ENCODE data around the gene SCUBE2. TPM values are rescaled to one million over a fixed set of nuclear protein-coding genes. Genes with fewer than 3 reads are reported as not detected.

The SCUBE2 gene
- total and polyA plus RNA-seq, 2 donors (not counting 3 experiments of a cell fraction or from before 2014, with no cell fraction given) = 0.55 to 3.5 TPM

- intact Hi-C loops (cut with micrococcal nuclease) = no loop called here
- TF ChIP-seq FOS (IDR thresholded peaks at IDR 0.05; ENCODE audit: borderline replicate concordance, insufficient read depth, low read length) (no peak), EZH2 (IDR thresholded peaks at IDR 0.05; ENCODE audit: borderline replicate concordance, low read depth, low read length, severe bottlenecking) (no peak), MYC (IDR thresholded peaks at IDR 0.05; ENCODE audit: low read depth, low read length) (no peak), JUN (IDR thresholded peaks at IDR 0.05; ENCODE audit: borderline replicate concordance, insufficient read depth, insufficient read length, low read depth) (no peak), GATA2 (IDR thresholded peaks at IDR 0.05; ENCODE audit: insufficient read depth, insufficient read length, low read depth, low read length) (no peak), MAX (IDR thresholded peaks at IDR 0.05; ENCODE audit: insufficient read depth, insufficient read length) (no peak), POLR2A (IDR thresholded peaks at IDR 0.05; ENCODE audit: low read depth, low read length) (no peak), POLR2AphosphoS5 (IDR thresholded peaks at IDR 0.05; ENCODE audit: insufficient read depth, low read depth, low read length) (no peak), CTCF (IDR thresholded peaks at IDR 0.05; ENCODE audit: extremely low read depth in 1 of 2, insufficient read depth in 1 of 2, low read depth in 1 of 2, low read length in 2 of 2) (no peak)
- DNase-seq (ENCODE audit: low read depth, low spot score) = no peak
- Histone ChIP-seq H3K9me3 (replicated peaks; ENCODE audit: control insufficient read depth, insufficient read depth, low read length) (no peaks in the 10 kb centered on the region), H3K79me2 (ENCODE audit: control insufficient read depth, insufficient read depth, low read length) (no peaks in the 10 kb centered on the region), H3K4me2 (ENCODE audit: insufficient read depth, low read length) (no peak overlapping the region), H3K27me3 (ENCODE audit: control insufficient read depth in 2 of 2, insufficient read depth in 2 of 2, low read length in 2 of 2) (peaks cover 10 to 17% of the 10 kb centered on the region in 2 experiments), H3K4me1 (ENCODE audit: control insufficient read depth, extremely low read depth, insufficient read depth, low read length) (no peaks in the 10 kb centered on the region), H3K9me1 (replicated peaks; ENCODE audit: control insufficient read depth, extremely low read depth, insufficient read depth, low read length) (no peaks in the 10 kb centered on the region), H2AFZ (ENCODE audit: low read depth, low read length) (no peak overlapping the region), H4K20me1 (replicated peaks; ENCODE audit: control insufficient read depth, extremely low read depth, insufficient read depth, low read length) (no peaks in the 10 kb centered on the region), H3K27ac (ENCODE audit: insufficient read depth, low read depth, low read length) (no peak overlapping the region), H3K36me3 (ENCODE audit: control insufficient read depth in 2 of 2, extremely low read depth in 1 of 2, insufficient read depth in 2 of 2, low read length in 2 of 2) (no peaks in the 10 kb centered on the region), H3K9ac (replicated peaks; ENCODE audit: extremely low read depth, insufficient read depth, low read length) (no peak overlapping the region), H3K4me3 (replicated peaks in 1 of 3; ENCODE audit: insufficient read depth in 1 of 3, low read depth in 1 of 3, low read length in 3 of 3) (no peak overlapping the region)
- dilution Hi-C loops (cut with MboI; ENCODE audit: extremely low pct_ligation_motif_present, low sequenced_read_pairs) = no loop called here
- ChIA-PET POLR2A (no interaction called here), CTCF (no interaction called here)
- FAIRE-seq = no peak
- no TSS peak for BruUV-seq (replicated peaks)
Measured at GRCh38 chr11:9039863-9040262, 51.5 kb downstream of the SCUBE2 start.
